LNCaP clone FGC (cell line): ENCODE results near the gene TPGS2.
A peak's percentile ranks its signal among the peaks of the same experiment; 100 is the strongest.

Experiments used
- DNase-seq: peaks from one replicate; pipeline ENCODE4 v3.0.0-alpha.2; 2011; ENCODE audit warnings: low read depth
- H3K4me3 ChIP-seq: 2 replicates; pipeline ENCODE4 v1.5.1; 2011; ENCODE audit warnings: mild to moderate bottlenecking, low read depth, low read length, control low read depth
- TF ChIP-seq, protein P1 (sequence below): IDR thresholded peaks from 2 replicates; pipeline ENCODE4 v1.5.1; 2012; ENCODE audit warnings: mild to moderate bottlenecking; ENCODE audit not compliant: control insufficient read depth, insufficient read depth; ENCODE audit errors: extremely low read depth

Gene TPGS2

DNA sequence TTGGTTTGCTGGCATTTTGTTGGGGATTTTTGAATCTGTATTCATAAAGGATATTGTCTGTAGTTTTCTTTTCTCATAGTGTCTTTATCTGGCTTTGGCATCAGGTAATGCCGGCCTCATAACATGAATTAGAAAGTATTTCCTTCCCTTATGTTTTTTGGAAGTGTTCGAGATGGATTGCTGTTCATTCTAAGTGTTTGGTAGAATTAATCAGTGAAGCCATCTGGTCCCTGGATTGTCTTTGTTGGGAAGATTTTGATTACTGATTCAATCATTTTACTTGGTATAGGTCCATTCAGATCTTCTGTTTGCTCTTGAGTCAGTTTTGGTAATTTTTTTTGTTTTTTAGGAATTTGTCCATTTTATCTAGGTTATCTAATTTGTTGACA, 22.4 kb upstream of the TPGS2 start:
- TF ChIP-seq, protein P1, sequence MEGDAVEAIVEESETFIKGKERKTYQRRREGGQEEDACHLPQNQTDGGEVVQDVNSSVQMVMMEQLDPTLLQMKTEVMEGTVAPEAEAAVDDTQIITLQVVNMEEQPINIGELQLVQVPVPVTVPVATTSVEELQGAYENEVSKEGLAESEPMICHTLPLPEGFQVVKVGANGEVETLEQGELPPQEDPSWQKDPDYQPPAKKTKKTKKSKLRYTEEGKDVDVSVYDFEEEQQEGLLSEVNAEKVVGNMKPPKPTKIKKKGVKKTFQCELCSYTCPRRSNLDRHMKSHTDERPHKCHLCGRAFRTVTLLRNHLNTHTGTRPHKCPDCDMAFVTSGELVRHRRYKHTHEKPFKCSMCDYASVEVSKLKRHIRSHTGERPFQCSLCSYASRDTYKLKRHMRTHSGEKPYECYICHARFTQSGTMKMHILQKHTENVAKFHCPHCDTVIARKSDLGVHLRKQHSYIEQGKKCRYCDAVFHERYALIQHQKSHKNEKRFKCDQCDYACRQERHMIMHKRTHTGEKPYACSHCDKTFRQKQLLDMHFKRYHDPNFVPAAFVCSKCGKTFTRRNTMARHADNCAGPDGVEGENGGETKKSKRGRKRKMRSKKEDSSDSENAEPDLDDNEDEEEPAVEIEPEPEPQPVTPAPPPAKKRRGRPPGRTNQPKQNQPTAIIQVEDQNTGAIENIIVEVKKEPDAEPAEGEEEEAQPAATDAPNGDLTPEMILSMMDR = no peak
- DNase-seq = no peak
- H3K4me3 ChIP-seq = no peak overlapping the region

GRCh38 chr18:36850527-36851201, 21.9 kb upstream of the TPGS2 start:
- no peak overlapping the region for H3K4me3 ChIP-seq
- TF ChIP-seq, protein P1 = no peak
- DNase-seq = no peak

- TF ChIP-seq, protein P1 = no peak
- no peak for DNase-seq
- no peak overlapping the region for H3K4me3 ChIP-seq
Observed at GRCh38 chr18:36849288-36850006, 20.6 kb upstream of the TPGS2 start.

- no peak overlapping the region for H3K4me3 ChIP-seq
- DNase-seq = no peak
- TF ChIP-seq, protein P1 = no peak
Observed at GRCh38 chr18:36848609-36849008, 19.8 kb upstream of the TPGS2 start.

DNA sequence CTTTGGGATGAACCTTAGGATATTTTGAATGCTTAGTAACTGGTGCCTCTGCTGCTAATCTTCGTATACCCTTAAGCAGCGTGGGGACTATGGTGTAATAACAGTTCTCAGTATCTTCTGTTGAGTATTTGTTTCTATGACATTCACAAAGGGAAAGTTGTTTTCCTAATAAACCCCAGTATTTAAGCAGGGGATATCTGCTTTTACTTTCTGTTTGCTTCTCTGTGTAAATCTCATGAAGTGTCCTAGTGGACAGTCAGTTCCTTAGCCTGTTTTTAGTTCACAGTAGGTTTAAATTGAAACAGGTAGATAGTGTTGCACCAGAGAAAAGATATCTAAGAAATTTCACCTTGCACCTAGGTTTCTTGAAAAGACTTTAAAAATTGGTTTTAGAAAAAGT, 15.0 kb upstream of the TPGS2 start:
- DNase-seq = no peak
- TF ChIP-seq, protein P1 = no peak
- peak overlapping the region; percentile 39 for H3K4me3 ChIP-seq

- H3K4me3 ChIP-seq = peak overlapping the region; percentile 39
- no peak for DNase-seq
- TF ChIP-seq, protein P1 = no peak
Observed at GRCh38 chr18:36843199-36843598, 14.4 kb upstream of the TPGS2 start.
